B cell (primary cell): ENCODE results near the gene PCDHB8. TPM values are rescaled to one million over a fixed set of nuclear protein-coding genes. Genes with fewer than 3 reads are reported as not detected.
"Not testable (repeated sequence)": the region's sequence is repeated elsewhere in the genome, so short reads cannot be mapped to it uniquely, and the experiment has no call there.

Experiments
- ATAC-seq: fragments of 200-7000 bp; cut with Tn5 transposase; one replicate; pipeline ENCODE4 v1.10.0; 2021; ENCODE audit warnings: low read depth, mild to moderate bottlenecking, moderate number of reproducible peaks, moderate library complexity
- CTCF ChIA-PET: fragments of 350-600 bp; sonication (Branson Sonifier 250); formaldehyde crosslinking; loops from one replicate; lab custom pipeline; 2021; ENCODE audit warnings: antibody characterized with exemption, inconsistent platforms; lab: Charles Lee
- POLR2A ChIA-PET: fragments of 350-600 bp; sonication (Branson Sonifier 250); formaldehyde crosslinking; loops from one replicate; lab custom pipeline; 2021; ENCODE audit warnings: antibody characterized with exemption; lab: Charles Lee
- DNase-seq: peaks from one replicate; pipeline ENCODE4 v3.0.0; 2013
- H2AFZ ChIP-seq: 2 replicates; pipeline ENCODE4 v1.6.1; 2012; ENCODE audit warnings: mild to moderate bottlenecking, low read depth, low read length; ENCODE audit not compliant: insufficient read depth, poor library complexity, severe bottlenecking
- H3K27ac ChIP-seq, 2 donors: 1 replicate in 1 of 2; 2 replicates in 1 of 2; pipeline ENCODE4 v1.5.1; 2012 to 2013; ENCODE audit warnings: low read length in 2 of 2, mild to moderate bottlenecking in 2 of 2, moderate library complexity in 1 of 2
- H3K27me3 ChIP-seq, 4 experiments: fragments of 200-600 bp in 1 of 4; sonication (generic) in 1 of 4; replicated peaks in 1 of 4; 1 replicate in 2 of 4; 2 replicates in 2 of 4; pipeline versions ENCODE4 v1.6.1 to v1.7.0; 2013 to 2016; ENCODE audit warnings: low read length in 3 of 4, mild to moderate bottlenecking in 2 of 4, mixed read lengths in 1 of 4, moderate library complexity in 1 of 4; ENCODE audit not compliant: insufficient read depth in 4 of 4, control insufficient read depth in 3 of 4; ENCODE audit errors: control extremely low read depth in 1 of 4
- H3K36me3 ChIP-seq, 2 experiments: replicated peaks in 1 of 2; 1 replicate in 1 of 2; 2 replicates in 1 of 2; pipeline versions ENCODE4 v1.6.1 to v1.7.1; 2013; ENCODE audit warnings: low read length in 1 of 2; ENCODE audit not compliant: insufficient read depth in 2 of 2, control insufficient read depth in 1 of 2; ENCODE audit errors: control extremely low read depth in 1 of 2, extremely low read depth in 1 of 2
- H3K4me1 ChIP-seq, 2 donors: fragments of 200-600 bp in 1 of 2; sonication (generic) in 1 of 2; 1 replicate in 1 of 2; 2 replicates in 1 of 2; pipeline versions ENCODE4 v1.5.1 to v1.6.1; 2013 to 2017; ENCODE audit warnings: low read length in 2 of 2; ENCODE audit not compliant: control insufficient read depth in 2 of 2, insufficient read depth in 2 of 2
- H3K4me2 ChIP-seq: replicated peaks from 2 replicates; pipeline ENCODE3; 2012; ENCODE audit warnings: mild to moderate bottlenecking, low read depth, low read length; ENCODE audit not compliant: poor library complexity, severe bottlenecking
- H3K4me3 ChIP-seq, 5 experiments: fragments of 200-600 bp in 1 of 5; sonication (generic) in 1 of 5; 1 replicate in 3 of 5; 2 replicates in 2 of 5; pipeline versions ENCODE4 v1.5.1 to v1.7.0; 2011 to 2016; ENCODE audit warnings: low read length in 4 of 5, mild to moderate bottlenecking in 4 of 5, low read depth in 2 of 5, control low read depth in 1 of 5, moderate library complexity in 1 of 5; ENCODE audit not compliant: insufficient read depth in 1 of 5; ENCODE audit errors: control extremely low read depth in 1 of 5, extremely low read depth in 1 of 5
- H3K79me2 ChIP-seq: fragments of 200-600 bp; sonication (generic); one replicate; pipeline ENCODE4 v1.6.0; 2016; ENCODE audit warnings: low read length; ENCODE audit not compliant: control insufficient read depth, insufficient read depth
- H3K9ac ChIP-seq: fragments of 200-600 bp; sonication (generic); 2 replicates; pipeline ENCODE4 v1.6.1; 2017; ENCODE audit warnings: mild to moderate bottlenecking, low read length, moderate library complexity
- H3K9me3 ChIP-seq, 3 donors: one replicate each; pipeline versions ENCODE4 v1.6.1 to v1.7.1; 2013; ENCODE audit warnings: low read length in 2 of 3; ENCODE audit not compliant: control insufficient read depth in 2 of 3, insufficient read depth in 1 of 3; ENCODE audit errors: control extremely low read depth in 1 of 3
- H4K20me1 ChIP-seq: 2 replicates; pipeline ENCODE4 v1.6.0; 2012; ENCODE audit warnings: mild to moderate bottlenecking, low read length; ENCODE audit not compliant: insufficient read depth, control insufficient read depth, poor library complexity, severe bottlenecking
- H3K27ac Mint-ChIP-seq: one replicate; pipeline ENCODE4 v1.8.0; 2021; ENCODE audit warnings: mixed read lengths
- H3K27me3 Mint-ChIP-seq: one replicate; pipeline ENCODE4 v1.8.0; 2021; ENCODE audit warnings: mixed read lengths
- H3K4me1 Mint-ChIP-seq: one replicate; pipeline ENCODE4 v1.8.0; 2021; ENCODE audit warnings: mixed read lengths
- H3K4me3 Mint-ChIP-seq: one replicate; pipeline ENCODE4 v1.8.0; 2021; ENCODE audit warnings: mixed read lengths
- H3K9me3 Mint-ChIP-seq: one replicate; pipeline ENCODE4 v1.8.0; 2022; ENCODE audit warnings: mixed read lengths; ENCODE audit not compliant: insufficient read depth
- EZH2 ChIP-seq: IDR thresholded peaks from 2 replicates; pipeline ENCODE4 v1.6.1; 2012; ENCODE audit warnings: borderline replicate concordance, low read depth, mild to moderate bottlenecking, moderate library complexity, low read length; ENCODE audit not compliant: insufficient read depth, poor library complexity, severe bottlenecking
- WGBS: methylation state at CpG from one replicate; pipeline ENCODE4 v1.1.5; 2013; ENCODE audit warnings: missing lambda C conversion rate; ENCODE audit not compliant: insufficient coverage; 5-methylcytosine and 5-hydroxymethylcytosine counted together
- intact Hi-C: fragments of 100-400 bp; cut with micrococcal nuclease; formaldehyde crosslinking; loops from one replicate; pipeline ENCODE4 v1.10.0; 2022
- polyA plus RNA-seq: library from polyadenylated mRNA; depleted of rRNA; stranded (reverse); fragments of >200 nt; gene quantifications from 2 replicates; pipeline ENCODE4 v1.2.3, GENCODE V29; 2012
- total RNA-seq, 2 donors: library from RNA; stranded (reverse); fragments of 120-200 nt in 1 of 2; gene quantifications; 1 replicate in 1 of 2; 2 replicates in 1 of 2; pipeline versions ENCODE4 v1.2.3 to v1.2.4, GENCODE V29; 2013 to 2022
- TF ChIP-seq, protein P1 (sequence below): fragments of 200-600 bp; IDR thresholded peaks from one replicate; pipeline ENCODE4 v1.8.0; 2022; ENCODE audit warnings: antibody characterized with exemption, mild to moderate bottlenecking

Gene PCDHB8
- total and polyA plus RNA-seq, 2 donors (not counting 1 experiment from before 2014, with no cell fraction given), result not detected

DNA sequence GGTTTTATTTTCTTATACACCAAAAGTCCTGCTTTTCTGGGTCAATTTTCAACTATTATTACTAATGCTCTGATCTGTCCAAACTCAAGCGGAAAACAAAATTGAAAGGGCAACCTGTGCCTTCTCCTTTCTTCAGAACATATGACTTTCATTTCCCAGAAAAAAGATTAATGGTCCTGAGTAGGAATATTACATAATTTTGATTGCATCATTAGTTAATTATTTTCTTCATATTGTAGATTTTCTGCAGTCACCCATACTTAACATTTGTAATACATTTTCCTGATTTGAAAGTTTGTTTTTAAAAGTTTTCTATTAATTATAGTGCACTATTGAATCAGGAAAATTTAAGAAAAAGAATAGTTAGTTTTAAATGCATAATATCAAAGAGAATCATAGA is 1.7 kb upstream of the PCDHB8 start:
- H3K9ac ChIP-seq, result no peak overlapping the region
- Mint-ChIP-seq H3K4me3 (no peak overlapping the region), H3K27ac (no peak overlapping the region), H3K27me3 (no peaks in the 10 kb centered on the region), H3K4me1 (peaks cover 2% of the 10 kb centered on the region), H3K9me3 (peaks cover 2% of the 10 kb centered on the region)
- H3K36me3 ChIP-seq, result no peaks in the 10 kb centered on the region
- ChIA-PET POLR2A (no interaction called here), CTCF (no interaction called here)
- H3K4me3 ChIP-seq, result no peak overlapping the region
- DNase-seq (no peak), ATAC-seq (no peak)
- H3K27ac ChIP-seq, result no peak overlapping the region
- H3K9me3 ChIP-seq, result peaks cover 2 to 33% (median 3%) of the 10 kb centered on the region in 3 donors
- H3K27me3 ChIP-seq, result peaks cover 0 to 5% (median 0%) of the 10 kb centered on the region in 4 experiments
- H3K4me1 ChIP-seq, result peaks cover 0 to 4% of the 10 kb centered on the region in 2 donors
- no peak overlapping the region for H2AFZ ChIP-seq
- WGBS, result no CpG with 5 or more reads among the region's 1 CpG
- intact Hi-C loops, result no loop called here
- no peak overlapping the region for H3K4me2 ChIP-seq
- no peaks in the 10 kb centered on the region for H3K79me2 ChIP-seq
- no peak for TF ChIP-seq EZH2
- TF ChIP-seq, protein P1, sequence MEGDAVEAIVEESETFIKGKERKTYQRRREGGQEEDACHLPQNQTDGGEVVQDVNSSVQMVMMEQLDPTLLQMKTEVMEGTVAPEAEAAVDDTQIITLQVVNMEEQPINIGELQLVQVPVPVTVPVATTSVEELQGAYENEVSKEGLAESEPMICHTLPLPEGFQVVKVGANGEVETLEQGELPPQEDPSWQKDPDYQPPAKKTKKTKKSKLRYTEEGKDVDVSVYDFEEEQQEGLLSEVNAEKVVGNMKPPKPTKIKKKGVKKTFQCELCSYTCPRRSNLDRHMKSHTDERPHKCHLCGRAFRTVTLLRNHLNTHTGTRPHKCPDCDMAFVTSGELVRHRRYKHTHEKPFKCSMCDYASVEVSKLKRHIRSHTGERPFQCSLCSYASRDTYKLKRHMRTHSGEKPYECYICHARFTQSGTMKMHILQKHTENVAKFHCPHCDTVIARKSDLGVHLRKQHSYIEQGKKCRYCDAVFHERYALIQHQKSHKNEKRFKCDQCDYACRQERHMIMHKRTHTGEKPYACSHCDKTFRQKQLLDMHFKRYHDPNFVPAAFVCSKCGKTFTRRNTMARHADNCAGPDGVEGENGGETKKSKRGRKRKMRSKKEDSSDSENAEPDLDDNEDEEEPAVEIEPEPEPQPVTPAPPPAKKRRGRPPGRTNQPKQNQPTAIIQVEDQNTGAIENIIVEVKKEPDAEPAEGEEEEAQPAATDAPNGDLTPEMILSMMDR, result no peak
- no peaks in the 10 kb centered on the region for H4K20me1 ChIP-seq

DNA sequence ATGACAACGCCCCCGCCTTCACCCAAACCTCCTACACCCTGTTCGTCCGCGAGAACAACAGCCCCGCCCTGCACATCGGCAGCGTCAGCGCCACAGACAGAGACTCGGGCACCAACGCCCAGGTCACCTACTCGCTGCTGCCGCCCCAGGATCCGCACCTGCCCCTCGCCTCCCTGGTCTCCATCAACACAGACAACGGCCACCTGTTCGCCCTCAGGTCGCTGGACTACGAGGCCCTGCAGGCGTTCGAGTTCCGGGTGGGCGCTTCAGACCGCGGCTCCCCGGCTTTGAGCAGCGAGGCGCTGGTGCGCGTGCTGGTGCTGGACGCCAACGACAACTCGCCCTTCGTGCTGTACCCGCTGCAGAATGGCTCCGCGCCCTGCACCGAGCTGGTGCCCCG is 1.8 kb downstream of the PCDHB8 start:
- H3K79me2 ChIP-seq, H3K36me3 ChIP-seq, H4K20me1 ChIP-seq, H3K27ac ChIP-seq, H3K4me3 ChIP-seq, H3K4me3 Mint-ChIP-seq, intact Hi-C loops, H2AFZ ChIP-seq, ATAC-seq, H3K27ac Mint-ChIP-seq, H3K4me1 ChIP-seq, H3K9ac ChIP-seq, DNase-seq, CTCF ChIA-PET, H3K4me1 Mint-ChIP-seq, H3K9me3 Mint-ChIP-seq, H3K4me2 ChIP-seq, POLR2A ChIA-PET: not testable (repeated sequence)
- peaks cover 2 to 36% (median 5%) of the 10 kb centered on the region in 3 donors for H3K9me3 ChIP-seq
- peaks cover 24% of the 10 kb centered on the region for H3K27me3 Mint-ChIP-seq
- H3K27me3 ChIP-seq, result peaks cover 0 to 12% (median 8%) of the 10 kb centered on the region in 4 experiments
- 51% methylated on average over 6 of the region's 39 CpGs for WGBS

DNA sequence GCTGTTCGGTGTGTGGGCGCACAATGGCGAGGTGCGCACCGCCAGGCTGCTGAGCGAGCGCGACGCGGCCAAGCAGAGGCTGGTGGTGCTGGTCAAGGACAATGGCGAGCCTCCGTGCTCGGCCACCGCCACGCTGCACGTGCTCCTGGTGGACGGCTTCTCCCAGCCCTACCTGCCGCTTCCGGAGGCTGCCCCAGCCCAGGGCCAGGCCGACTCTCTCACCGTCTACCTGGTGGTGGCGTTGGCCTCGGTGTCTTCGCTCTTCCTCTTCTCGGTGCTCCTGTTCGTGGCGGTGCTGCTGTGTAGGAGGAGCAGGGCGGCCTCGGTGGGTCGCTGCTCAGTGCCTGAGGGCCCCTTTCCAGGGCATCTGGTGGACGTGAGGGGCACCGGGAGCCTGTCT is 2.3 kb downstream of the PCDHB8 start:
- H3K4me3 ChIP-seq, H2AFZ ChIP-seq, H3K27ac ChIP-seq, H3K79me2 ChIP-seq, H4K20me1 ChIP-seq, H3K4me1 ChIP-seq, POLR2A ChIA-PET, H3K4me1 Mint-ChIP-seq, H3K4me3 Mint-ChIP-seq, ATAC-seq, H3K9ac ChIP-seq, H3K9me3 Mint-ChIP-seq, H3K27ac Mint-ChIP-seq, H3K4me2 ChIP-seq, CTCF ChIA-PET, DNase-seq, H3K36me3 ChIP-seq: not testable (repeated sequence)
- 44% methylated on average over 15 of the region's 32 CpGs for WGBS
- intact Hi-C loops, result loop anchor here (10.0 kb wide), 1 partner anchor 385 kb away; no protein-coding TSS in a partner anchor
- peaks cover 25% of the 10 kb centered on the region for H3K27me3 Mint-ChIP-seq
- peaks cover 0 to 12% (median 8%) of the 10 kb centered on the region in 4 experiments for H3K27me3 ChIP-seq
- peaks cover 2 to 34% (median 5%) of the 10 kb centered on the region in 3 donors for H3K9me3 ChIP-seq
